EL (cell line): ENCODE measurements around the gene PATZ1.
A peak's percentile ranks its signal among the peaks of the same experiment; 100 is the strongest.

Experiments
- DNase-seq: peaks from one replicate; pipeline ENCODE4 v3.0.0-alpha.2; 2016

The PATZ1 gene

GRCh38 chr22:31305194-31305593, 41.0 kb downstream of the PATZ1 start:
- DNase-seq: no peak

DNA sequence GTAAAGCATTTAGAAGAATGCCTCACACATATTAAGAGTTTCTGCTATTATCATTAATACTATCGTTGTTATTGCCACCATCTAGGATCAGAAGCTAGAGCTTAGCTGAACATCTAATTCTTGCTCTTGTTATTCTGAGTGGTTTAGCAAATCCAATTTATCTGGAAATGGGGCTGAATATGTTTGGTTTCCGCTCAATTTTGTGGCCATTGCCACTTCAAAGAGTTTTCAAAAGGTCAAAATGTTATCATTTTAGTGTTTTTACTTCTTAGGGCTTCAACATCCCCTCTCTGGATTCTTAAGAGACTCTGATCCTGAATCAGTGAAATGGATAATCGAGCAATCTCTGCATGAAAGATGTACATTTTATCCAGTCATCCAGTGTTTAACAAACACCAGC, 43.6 kb downstream of the PATZ1 start:
- no peak for DNase-seq

- no peak for DNase-seq
These were observed 44.1 kb downstream of the PATZ1 start for GRCh38 chr22:31302006-31302405.

- DNase-seq: no peak
These were observed 45.2 kb downstream of the PATZ1 start for GRCh38 chr22:31300896-31301295.

DNA sequence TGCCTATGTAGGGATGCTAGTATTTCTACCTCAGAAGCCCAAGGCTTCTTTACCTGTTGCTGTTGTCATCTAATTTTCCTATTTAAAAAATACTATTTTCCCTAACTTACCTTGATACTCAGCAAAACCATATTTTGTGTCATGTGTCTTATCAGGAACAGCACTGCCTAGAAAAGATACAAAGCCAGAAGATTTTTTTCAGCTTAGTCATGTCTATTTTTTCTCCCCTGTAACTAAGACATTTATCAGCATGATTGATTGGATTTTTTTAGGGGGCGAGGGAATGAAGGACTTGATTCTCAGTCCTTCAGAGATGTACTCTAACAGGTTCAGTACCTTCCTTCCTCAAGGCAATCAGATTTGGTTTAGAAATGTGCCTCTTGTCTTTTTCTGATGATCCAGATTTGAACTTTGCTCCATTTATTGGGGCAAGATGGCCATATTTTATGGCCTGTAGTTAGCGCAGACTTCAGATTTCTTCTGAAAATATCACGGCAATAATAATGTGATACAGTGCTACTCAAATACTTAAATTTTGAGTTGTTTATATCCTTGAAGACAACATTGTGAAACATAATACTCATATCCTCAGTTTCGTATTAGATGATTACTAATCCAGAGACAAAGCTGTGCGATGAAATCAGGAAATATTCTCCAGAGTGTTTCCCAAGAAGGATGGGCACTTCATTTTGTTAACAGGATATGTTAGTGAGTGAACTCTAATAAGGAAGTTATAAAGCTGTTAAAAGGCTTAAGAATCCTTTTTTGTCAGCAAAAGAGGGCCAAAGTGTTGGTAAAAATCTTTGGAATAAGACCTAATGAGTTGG, 50.1 kb downstream of the PATZ1 start:
- DNase-seq: peak; percentile 41

GRCh38 chr22:31295360-31295759, 50.8 kb downstream of the PATZ1 start:
- DNase-seq: no peak

DNA sequence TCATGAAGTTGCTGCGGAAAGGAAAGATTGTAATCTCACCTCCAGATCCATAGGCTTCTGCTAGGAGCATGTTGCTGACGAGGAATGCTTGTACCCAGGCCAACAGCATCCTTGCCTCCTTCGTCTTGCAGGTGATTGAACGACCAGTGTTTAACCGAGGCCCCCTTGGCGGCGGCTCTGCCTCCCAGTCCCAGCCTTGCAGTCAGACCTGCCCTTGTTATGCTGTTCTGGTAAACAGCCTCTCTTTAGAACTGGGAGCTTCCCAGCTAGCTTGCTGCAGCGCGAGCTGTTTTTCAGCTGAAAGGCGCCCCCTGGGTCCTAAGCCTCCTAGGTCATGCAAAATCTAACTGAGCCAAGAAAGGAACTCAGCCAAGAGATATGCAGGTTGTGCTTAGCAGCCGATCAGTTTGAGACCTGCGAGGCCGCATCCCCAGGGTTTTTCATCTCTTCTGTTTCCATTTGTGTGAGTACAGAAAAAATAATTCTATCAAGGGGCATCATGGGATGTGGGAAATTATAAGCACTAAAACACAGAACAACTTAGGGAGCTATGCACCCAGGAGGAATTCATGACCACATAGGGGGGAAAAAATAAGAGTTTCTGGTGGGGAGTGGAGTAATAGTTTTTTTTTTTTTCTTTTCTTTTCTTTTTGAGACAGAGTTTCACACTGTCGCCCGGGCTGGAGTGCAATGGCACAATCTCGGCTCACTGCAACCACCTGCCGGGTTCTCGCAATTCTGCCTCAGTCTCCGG, 53.7 kb downstream of the PATZ1 start, which contains the start of gene PIK3IP1:
Gene PIK3IP1, minus strand, starts transcription at position 253 of the 754 bp plus-strand sequence. Its CDS starts 144 bp downstream, at position 109.
- DNase-seq: peak; percentile 83

DNA sequence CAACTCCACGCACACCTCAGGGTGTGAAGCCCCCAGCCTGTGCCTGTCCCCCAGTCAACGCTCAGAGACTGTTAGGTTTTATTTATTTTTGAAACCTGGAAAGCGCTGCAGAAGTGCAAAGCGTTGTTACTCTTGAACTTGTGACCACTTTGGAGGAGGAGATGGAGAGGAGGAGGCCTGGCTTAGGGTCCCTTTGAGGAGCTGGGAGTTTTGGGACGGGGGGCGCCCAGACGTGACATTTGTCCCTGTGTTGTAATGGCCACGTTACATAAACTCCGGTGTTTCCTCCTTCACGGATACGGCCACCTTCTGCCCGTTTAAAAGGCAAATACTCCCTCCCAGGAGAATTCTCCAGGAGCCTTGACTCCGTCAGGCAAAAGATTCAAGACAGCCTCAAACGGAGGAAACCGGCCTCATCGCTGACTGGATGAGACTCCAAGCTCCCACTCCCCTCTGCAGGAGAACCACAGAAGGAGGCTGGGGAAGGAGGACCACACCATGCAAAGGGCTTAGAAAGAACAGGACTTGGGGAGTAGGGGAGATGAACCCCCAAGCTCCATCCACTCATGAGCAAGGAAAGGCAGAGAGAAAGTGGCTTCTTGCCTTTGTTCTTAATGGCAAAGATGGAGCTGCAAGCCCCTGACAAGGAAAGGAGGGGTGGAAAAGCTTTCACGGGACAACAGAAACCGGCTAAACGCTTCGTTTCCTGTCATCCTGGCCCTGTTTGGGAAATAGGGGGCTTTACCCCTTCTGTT, 54.5 kb downstream of the PATZ1 start:
- DNase-seq: peak; percentile 27

- peak; percentile 90 for DNase-seq
These were observed 55.4 kb downstream of the PATZ1 start for GRCh38 chr22:31290494-31291471.

- no peak for DNase-seq
These were observed 56.8 kb downstream of the PATZ1 start for GRCh38 chr22:31289344-31289743.

GRCh38 chr22:31288496-31289240, 57.5 kb downstream of the PATZ1 start:
- DNase-seq: no peak

- no peak for DNase-seq
These were observed 58.2 kb downstream of the PATZ1 start for GRCh38 chr22:31287818-31288495.

DNA sequence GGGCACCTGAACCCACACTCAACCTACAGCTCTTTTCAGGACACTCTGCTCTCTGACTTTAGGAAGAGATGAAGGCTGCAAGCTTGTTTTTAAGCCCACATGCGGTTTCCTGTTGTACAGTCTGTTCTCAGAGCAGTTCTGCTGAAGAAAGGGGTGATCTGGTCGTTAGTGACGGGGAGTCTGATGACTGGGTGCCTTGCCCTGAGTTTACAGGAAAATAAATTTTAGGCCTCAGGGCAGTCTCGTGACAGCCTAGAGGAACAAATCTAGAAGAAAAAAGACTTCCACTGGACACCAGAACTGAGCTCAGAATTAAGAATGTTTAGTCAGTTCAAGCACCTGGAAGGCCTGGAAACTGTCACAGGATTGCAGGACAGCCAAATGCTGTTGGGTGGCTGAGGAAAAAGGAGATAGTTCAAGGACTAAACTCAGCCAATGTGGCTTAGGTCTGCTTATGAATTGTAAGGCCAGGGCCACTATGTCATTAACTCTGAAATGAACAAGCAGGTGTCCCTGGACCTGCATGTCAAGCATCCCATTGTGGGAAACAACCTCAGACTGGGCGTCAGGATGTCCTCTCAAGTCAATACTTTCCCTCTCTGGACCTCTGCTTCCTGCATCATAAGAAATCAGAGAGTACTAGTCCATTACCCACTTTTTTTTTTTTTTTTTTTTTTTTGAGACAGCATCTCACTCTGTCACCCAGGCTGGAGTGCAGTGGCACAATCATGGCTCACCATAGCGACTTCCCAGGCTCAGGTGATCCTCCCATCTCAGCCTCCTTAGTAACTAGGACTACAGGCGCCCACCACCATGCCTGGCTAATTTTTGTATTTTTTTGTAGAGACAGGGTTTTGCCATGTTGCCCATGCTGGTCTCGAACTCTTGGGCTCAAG, 59.5 kb downstream of the PATZ1 start:
- DNase-seq: no peak

DNA sequence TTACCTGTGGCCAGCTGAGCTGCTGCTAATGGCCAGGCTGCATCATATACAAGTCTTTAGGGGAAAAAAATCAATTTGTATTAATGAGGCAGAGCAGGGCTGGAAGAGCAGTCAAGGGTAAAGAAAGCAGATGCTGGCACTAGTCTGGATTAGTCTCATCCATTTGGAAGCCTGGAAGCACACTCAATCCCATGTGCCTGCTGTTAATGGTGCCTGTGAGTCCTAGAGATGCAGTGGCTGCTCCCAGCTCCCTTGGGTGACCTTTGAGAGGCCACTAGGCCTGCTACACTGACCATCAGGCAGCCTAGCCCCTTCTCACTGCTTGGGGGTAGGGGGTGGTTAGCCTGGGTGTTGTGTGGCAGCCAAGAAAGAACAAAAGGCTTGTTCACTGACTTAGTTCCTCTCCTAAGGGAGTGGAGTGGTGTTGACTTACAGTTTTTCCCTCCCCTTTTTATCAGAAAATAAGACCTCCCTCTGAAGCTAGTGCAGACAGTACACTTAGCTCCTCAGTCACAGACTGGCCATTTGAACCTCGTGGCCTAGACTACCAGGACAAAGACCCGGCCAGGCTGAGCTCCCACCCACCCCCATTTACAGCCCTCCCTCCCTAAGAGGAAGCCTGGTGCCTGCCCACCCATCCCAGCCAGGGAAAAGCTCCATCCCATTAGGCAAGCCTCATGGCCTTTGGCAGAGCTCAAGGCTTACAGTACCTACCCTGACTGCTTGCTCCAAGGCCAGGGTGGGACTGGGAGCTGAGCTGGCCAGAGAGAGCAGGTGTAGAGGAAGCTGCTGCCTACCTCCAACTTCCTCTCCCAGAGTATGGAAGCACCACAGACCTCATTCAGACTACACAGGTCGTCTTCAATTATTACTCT, 61.6 kb downstream of the PATZ1 start:
- no peak for DNase-seq

DNA sequence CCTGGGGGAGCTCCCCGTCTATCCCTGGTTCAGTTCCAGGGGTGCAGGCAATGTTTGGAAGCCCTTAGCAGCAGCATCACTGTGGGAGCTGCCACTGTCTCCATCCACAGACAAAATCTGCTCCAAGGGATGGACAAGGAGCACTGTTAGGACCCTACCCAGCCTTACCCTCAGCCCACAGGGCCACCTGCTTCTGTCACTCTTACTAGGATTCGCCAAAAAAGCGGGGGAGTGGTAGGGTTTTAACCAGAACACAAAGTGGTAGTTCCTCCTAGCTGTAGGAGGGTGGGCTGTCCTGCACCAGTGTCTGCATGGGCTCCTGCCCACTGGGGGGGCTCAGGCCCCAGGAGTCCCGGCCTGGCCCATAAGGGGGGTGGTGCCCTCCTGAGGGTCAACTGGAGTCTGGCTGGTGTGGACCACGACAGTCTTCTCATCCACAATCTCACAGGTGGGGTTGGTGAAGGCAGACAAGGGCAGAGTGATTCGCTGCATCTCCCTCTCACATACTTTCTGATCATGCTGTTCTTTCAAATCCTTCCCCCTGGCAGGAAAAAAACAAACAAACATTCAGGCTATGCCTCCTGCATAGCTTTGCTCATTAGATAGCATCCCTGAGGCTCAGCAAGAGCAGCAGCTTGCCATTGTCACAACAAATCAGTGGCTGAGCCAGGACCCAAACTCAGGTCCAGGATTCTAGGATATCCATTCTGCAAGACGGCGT, 63.2 kb downstream of the PATZ1 start:
- no peak for DNase-seq

DNA sequence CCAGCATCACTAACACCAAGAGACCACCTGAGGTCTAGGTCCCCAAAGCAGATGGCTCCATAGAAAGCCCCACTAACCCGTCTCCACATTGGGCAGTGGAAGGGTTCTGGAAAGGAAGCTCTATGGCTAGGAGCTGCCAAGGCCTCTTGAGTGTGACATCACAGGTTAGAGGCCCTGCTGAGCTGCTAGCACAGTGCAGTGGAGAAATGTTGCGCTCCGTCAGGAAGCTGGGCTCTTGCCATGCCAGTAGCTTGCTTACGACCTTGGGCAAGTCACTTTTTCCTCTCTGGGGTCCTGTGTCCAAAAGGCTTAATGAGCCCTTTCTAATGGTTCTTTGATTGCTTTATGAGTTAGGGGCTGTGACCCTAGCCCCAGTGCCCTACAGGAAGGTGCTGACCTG, 64.4 kb downstream of the PATZ1 start:
- no peak for DNase-seq

DNA sequence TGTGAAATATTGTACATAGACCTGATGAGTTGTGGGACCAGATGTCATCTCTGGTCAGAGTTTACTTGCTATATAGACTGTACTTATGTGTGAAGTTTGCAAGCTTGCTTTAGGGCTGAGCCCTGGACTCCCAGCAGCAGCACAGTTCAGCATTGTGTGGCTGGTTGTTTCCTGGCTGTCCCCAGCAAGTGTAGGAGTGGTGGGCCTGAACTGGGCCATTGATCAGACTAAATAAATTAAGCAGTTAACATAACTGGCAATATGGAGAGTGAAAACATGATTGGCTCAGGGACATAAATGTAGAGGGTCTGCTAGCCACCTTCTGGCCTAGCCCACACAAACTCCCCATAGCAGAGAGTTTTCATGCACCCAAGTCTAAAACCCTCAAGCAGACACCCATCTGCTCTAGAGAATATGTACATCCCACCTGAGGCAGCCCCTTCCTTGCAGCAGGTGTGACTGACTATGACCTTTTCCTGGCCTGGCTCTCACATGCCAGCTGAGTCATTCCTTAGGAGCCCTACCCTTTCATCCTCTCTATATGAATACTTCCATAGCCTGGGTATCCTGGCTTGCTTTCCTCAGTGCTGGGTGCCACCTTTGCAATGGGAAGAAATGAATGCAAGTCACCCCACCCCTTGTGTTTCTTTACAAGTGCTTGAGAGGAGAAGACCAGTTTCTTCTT, 66.2 kb downstream of the PATZ1 start:
- no peak for DNase-seq
